Osteoblast (primary cell): ENCODE data around the gene RPL13. TPM values are rescaled to one million over a fixed set of nuclear protein-coding genes. Genes with fewer than 3 reads are reported as not detected.
A peak's percentile ranks its signal among the peaks of the same experiment; 100 is the strongest.

Source experiments
- DNase-seq: peaks from one replicate; pipeline ENCODE4 v3.0.0; 2011; ENCODE audit warnings: low spot score, mixed read lengths; ENCODE audit not compliant: insufficient read length; ENCODE audit errors: missing footprints
- H2AFZ ChIP-seq: 2 replicates; pipeline ENCODE4 v1.6.0; 2011; ENCODE audit warnings: mild to moderate bottlenecking, low read length
- H3K27ac ChIP-seq: 2 replicates; pipeline ENCODE4 v1.5.1; 2011; ENCODE audit warnings: mild to moderate bottlenecking, low read depth, low read length, moderate library complexity
- H3K27me3 ChIP-seq: 2 replicates; pipeline ENCODE4 v1.6.0; 2012; ENCODE audit warnings: mild to moderate bottlenecking, control low read depth, inconsistent platforms, low read length, moderate library complexity; ENCODE audit not compliant: insufficient read depth
- H3K36me3 ChIP-seq: 2 replicates; pipeline ENCODE4 v1.5.1; 2011; ENCODE audit warnings: mild to moderate bottlenecking, low read length, control low read depth, moderate library complexity; ENCODE audit not compliant: insufficient read depth
- H3K4me1 ChIP-seq: 2 replicates; pipeline ENCODE4 v1.5.1; 2011; ENCODE audit warnings: mild to moderate bottlenecking, low read length, control low read depth, moderate library complexity; ENCODE audit not compliant: insufficient read depth
- H3K4me2 ChIP-seq: 2 replicates; pipeline ENCODE4 v1.6.0; 2011; ENCODE audit warnings: mild to moderate bottlenecking, low read length; ENCODE audit not compliant: insufficient read depth
- H3K4me3 ChIP-seq: fragments of 200-600 bp; sonication (generic); 3 replicates; pipeline ENCODE4 v1.5.1; 2012; ENCODE audit warnings: mild to moderate bottlenecking, low read length, inconsistent platforms; ENCODE audit not compliant: insufficient read depth
- H3K79me2 ChIP-seq: 2 replicates; pipeline ENCODE4 v1.6.0; 2012; ENCODE audit warnings: mild to moderate bottlenecking, low read length, control low read depth, inconsistent platforms; ENCODE audit not compliant: insufficient read depth
- H3K9me3 ChIP-seq: 2 replicates; pipeline ENCODE4 v1.5.1; 2011; ENCODE audit warnings: low read depth, low read length, control low read depth
- H4K20me1 ChIP-seq: 2 replicates; pipeline ENCODE4 v1.6.0; 2012; ENCODE audit warnings: mild to moderate bottlenecking, low read length, control low read depth; ENCODE audit not compliant: insufficient read depth
- total RNA-seq: library from RNA; depleted of rRNA; stranded (reverse); fragments of >200 nt; gene quantifications from 2 replicates; pipeline ENCODE4 v1.2.3, GENCODE V29; 2012
- TF ChIP-seq, protein P1 (sequence below): IDR thresholded peaks from 2 replicates; pipeline ENCODE4 v1.5.1; 2011; ENCODE audit warnings: mild to moderate bottlenecking, low read depth, low read length, moderate library complexity; ENCODE audit errors: extremely low read depth

Gene RPL13
- total RNA-seq, 1 donor, result 2,112 TPM

GRCh38 chr16:89519881-89520280 is 40.6 kb upstream of the RPL13 start:
- Histone ChIP-seq H4K20me1 (peaks cover 35% of the 10 kb centered on the region), H3K4me2 (no peak overlapping the region), H3K27me3 (no peaks in the 10 kb centered on the region), H3K4me1 (no peaks in the 10 kb centered on the region), H3K27ac (no peak overlapping the region), H3K79me2 (peaks cover 85% of the 10 kb centered on the region), H3K9me3 (no peaks in the 10 kb centered on the region), H2AFZ (no peak overlapping the region), H3K36me3 (peaks cover 83% of the 10 kb centered on the region), H3K4me3 (no peak overlapping the region)
- DNase-seq, result peak; percentile 65
- TF ChIP-seq, protein P1, sequence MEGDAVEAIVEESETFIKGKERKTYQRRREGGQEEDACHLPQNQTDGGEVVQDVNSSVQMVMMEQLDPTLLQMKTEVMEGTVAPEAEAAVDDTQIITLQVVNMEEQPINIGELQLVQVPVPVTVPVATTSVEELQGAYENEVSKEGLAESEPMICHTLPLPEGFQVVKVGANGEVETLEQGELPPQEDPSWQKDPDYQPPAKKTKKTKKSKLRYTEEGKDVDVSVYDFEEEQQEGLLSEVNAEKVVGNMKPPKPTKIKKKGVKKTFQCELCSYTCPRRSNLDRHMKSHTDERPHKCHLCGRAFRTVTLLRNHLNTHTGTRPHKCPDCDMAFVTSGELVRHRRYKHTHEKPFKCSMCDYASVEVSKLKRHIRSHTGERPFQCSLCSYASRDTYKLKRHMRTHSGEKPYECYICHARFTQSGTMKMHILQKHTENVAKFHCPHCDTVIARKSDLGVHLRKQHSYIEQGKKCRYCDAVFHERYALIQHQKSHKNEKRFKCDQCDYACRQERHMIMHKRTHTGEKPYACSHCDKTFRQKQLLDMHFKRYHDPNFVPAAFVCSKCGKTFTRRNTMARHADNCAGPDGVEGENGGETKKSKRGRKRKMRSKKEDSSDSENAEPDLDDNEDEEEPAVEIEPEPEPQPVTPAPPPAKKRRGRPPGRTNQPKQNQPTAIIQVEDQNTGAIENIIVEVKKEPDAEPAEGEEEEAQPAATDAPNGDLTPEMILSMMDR, result no peak

DNA sequence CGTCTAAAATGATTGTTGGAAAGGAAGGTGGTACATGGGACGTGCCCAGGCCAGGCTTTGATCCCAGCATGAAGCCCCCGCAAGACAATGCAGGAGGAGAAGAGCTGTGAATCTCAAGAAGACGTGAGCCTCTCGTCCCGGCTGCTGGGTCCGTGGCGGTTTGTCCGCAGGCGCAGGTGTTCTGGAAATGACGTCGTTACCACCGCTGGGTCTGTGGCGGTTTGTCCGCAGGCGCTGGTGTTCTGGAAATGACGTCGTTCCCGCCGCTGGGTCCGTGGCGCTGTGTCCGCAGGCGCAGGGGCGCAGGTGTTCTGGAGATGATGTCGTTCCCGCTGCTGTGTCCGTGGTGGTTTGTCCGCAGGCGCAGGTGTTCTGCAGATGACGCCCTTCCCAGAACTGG is 38.2 kb upstream of the RPL13 start:
- Histone ChIP-seq H3K27me3 (no peaks in the 10 kb centered on the region), H3K4me2 (no peak overlapping the region), H3K4me1 (no peaks in the 10 kb centered on the region), H3K36me3 (peaks cover 94% of the 10 kb centered on the region), H2AFZ (no peak overlapping the region), H3K79me2 (peaks cover 81% of the 10 kb centered on the region), H3K4me3 (no peak overlapping the region), H4K20me1 (peaks cover 37% of the 10 kb centered on the region), H3K9me3 (no peaks in the 10 kb centered on the region), H3K27ac (no peak overlapping the region)
- TF ChIP-seq, protein P1, result no peak
- peak; percentile 55 for DNase-seq

GRCh38 chr16:89523680-89524344 is 36.7 kb upstream of the RPL13 start:
- no peak overlapping the region for H3K27ac ChIP-seq
- H3K4me1 ChIP-seq, result no peaks in the 10 kb centered on the region
- H3K27me3 ChIP-seq, result no peaks in the 10 kb centered on the region
- TF ChIP-seq, protein P1, result no peak
- no peak overlapping the region for H2AFZ ChIP-seq
- peaks cover 71% of the 10 kb centered on the region for H3K79me2 ChIP-seq
- peak; percentile 8 for DNase-seq
- peaks cover 89% of the 10 kb centered on the region for H3K36me3 ChIP-seq
- no peaks in the 10 kb centered on the region for H3K9me3 ChIP-seq
- H3K4me2 ChIP-seq, result no peak overlapping the region
- no peak overlapping the region for H3K4me3 ChIP-seq
- H4K20me1 ChIP-seq, result peaks cover 39% of the 10 kb centered on the region

DNA sequence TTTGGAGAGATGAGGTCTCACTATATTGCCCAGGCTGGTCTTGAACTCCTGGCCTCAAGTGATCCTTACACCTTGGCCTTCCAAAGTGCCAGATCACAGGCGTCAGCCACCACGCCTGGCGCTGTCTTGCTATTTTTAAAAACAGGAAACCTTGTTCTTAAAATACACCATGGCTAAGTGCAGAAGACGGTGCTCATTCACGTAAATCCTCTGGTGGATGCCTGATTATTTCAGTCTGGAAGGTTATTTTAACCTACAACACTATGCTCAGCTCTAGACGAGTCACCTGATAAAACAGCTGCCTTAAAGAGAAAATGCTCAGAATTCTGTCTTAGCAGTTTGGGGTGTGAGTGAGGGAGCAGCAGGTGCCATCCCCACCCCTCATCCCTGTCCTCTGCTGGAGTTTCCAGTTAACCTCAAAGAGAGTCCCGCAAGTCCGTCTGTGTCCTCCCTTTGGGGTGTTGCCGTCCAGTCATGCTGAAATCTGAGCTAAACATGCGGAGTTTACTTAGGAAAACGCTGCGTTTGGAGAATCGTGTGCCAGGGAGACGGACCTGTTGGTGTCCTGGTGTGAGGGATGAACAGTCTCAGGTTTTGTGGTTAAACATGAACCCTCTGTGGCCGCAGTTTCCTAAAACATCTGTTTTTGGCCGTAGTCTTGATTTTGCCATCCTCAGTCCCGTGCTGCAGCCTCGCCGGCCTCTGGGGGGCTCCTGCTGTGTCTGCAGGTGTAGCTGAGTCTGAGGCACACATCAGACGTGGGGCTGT is 35.2 kb upstream of the RPL13 start:
- peaks cover 86% of the 10 kb centered on the region for H3K36me3 ChIP-seq
- DNase-seq, result peak; percentile 29
- TF ChIP-seq, protein P1, result no peak

More for the DNA sequence above, 35.2 kb upstream of the RPL13 start:
- H3K9me3 ChIP-seq, result no peaks in the 10 kb centered on the region
- H3K79me2 ChIP-seq, result peaks cover 56% of the 10 kb centered on the region
- no peaks in the 10 kb centered on the region for H3K27me3 ChIP-seq
- H3K4me3 ChIP-seq, result no peak overlapping the region
- H2AFZ ChIP-seq, result no peak overlapping the region
- no peak overlapping the region for H3K27ac ChIP-seq
- no peaks in the 10 kb centered on the region for H3K4me1 ChIP-seq
- H3K4me2 ChIP-seq, result no peak overlapping the region
- peaks cover 32% of the 10 kb centered on the region for H4K20me1 ChIP-seq
